SHP77 (cell line): ENCODE data around the gene LMLN.
A peak's percentile ranks its signal among the peaks of the same experiment; 100 is the strongest.
"Not testable (repeated sequence)": the region's sequence is repeated elsewhere in the genome, so short reads cannot be mapped to it uniquely, and the experiment has no call there.

Experiments used
- DNase-seq, 2 experiments: peaks; one replicate each; lab custom pipeline; 2025; lab: John Stamatoyannopoulos, UW

LMLN gene, protein sequence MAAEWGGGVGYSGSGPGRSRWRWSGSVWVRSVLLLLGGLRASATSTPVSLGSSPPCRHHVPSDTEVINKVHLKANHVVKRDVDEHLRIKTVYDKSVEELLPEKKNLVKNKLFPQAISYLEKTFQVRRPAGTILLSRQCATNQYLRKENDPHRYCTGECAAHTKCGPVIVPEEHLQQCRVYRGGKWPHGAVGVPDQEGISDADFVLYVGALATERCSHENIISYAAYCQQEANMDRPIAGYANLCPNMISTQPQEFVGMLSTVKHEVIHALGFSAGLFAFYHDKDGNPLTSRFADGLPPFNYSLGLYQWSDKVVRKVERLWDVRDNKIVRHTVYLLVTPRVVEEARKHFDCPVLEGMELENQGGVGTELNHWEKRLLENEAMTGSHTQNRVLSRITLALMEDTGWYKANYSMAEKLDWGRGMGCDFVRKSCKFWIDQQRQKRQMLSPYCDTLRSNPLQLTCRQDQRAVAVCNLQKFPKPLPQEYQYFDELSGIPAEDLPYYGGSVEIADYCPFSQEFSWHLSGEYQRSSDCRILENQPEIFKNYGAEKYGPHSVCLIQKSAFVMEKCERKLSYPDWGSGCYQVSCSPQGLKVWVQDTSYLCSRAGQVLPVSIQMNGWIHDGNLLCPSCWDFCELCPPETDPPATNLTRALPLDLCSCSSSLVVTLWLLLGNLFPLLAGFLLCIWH

DNA sequence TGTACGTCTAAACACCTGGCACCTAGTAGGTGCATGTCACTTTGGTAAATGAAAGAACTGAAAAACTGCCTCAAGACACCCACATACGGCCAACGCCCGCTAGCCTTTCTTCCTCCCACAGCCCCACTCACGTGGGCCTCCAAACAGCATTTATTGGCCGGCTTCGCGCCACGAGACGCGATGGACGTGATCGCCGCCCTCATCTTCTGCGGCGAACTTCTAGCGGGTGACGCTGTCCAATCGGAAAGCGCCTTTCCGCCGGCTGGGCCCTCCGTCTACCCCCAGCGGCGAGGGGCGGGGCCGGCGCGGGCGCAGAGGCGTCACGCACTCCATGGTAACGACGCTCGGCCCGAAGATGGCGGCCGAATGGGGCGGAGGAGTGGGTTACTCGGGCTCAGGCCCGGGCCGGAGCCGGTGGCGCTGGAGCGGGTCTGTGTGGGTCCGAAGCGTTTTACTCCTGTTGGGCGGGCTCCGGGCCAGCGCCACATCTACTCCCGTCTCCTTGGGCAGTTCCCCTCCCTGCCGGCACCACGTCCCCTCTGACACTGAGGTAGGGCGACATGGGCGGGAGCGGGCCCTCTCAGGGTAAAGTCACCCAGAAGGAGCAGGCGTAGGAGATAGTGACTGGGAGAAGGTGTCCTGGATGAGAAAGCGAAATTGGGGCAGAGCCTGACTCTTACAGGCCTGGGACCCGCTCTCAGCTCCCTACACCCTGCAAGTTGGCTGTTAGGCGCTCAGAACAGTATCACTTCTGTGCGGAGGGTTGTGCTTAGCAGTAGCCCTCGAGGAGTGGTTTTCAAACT lies at the start of gene LMLN:
TSS of gene LMLN (plus strand) at position 327 of the 803 bp plus-strand sequence. CDS start at position 356, 29 bp downstream.
- peak; percentile 76 to 80 for DNase-seq

DNA sequence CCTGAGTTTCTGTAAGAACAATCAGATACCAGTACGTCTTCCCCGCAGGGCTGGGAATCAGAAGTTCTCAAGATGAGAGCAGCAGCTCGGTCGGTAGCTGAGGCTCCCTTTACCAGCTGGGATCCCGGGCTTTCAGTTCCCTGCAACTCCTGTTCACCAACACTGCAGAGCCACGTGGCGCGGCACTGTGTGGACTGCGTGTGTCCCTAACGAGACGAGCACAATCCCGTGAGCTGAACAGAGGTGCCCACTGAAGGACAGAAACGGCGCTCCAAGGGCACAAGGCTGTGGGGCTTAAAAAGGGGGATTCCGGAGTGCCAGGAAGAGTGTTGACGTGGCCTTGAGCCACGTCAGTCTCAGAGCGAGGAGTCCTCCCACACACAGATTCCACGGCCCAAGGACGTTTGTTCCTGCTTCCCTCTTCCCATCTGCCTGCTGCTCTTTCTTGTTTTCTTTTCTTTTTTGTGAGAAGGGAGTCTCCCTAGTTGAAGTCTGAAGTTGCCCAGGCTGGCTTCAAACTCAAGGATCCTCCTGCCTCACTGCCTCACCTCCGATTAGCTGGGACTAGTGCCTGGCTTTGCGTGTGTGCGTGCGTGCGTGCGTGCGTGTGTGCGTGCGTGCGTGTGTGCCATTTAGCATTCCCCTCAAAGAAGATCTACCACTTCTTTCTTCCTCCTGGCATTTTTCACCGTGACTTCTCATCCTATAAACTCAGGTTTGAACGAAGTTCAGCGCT lies 47.1 kb upstream of the LMLN start:
- DNase-seq, result no peak

DNA sequence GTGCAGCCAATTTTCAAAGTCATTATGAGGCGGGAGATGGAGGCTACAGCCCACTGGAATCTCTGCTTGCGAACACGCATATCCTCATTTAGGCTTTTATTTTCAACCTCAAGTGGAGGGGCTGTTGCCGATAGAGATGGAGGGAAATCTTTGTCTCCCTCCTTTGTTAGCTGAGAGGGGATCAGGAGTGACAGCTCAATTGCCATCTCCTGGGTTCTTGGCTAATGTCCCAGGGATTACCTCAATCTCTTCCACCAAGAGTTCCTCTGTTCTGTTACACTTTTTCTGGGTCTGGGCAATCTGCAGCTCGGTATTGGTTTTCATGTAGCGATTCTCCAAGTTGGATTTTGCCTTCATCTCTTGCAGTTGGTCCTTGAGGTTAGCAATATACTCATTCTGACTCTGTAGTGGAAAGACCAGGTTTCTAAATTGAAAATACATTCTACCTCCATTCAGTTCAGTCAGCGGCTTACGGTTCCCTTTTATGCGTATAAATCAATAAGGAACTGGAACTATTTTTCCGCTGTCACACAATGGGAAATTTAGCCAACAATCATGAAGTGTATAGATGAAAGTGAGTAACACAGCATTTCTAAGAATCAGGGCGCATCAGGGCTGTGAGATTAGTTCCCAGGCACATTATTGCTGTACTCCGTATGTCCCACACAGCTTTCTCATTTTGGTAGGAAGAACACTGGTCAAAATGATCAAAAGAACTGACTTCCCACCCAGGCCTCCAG lies 46.2 kb upstream of the LMLN start:
- no peak for DNase-seq

DNA sequence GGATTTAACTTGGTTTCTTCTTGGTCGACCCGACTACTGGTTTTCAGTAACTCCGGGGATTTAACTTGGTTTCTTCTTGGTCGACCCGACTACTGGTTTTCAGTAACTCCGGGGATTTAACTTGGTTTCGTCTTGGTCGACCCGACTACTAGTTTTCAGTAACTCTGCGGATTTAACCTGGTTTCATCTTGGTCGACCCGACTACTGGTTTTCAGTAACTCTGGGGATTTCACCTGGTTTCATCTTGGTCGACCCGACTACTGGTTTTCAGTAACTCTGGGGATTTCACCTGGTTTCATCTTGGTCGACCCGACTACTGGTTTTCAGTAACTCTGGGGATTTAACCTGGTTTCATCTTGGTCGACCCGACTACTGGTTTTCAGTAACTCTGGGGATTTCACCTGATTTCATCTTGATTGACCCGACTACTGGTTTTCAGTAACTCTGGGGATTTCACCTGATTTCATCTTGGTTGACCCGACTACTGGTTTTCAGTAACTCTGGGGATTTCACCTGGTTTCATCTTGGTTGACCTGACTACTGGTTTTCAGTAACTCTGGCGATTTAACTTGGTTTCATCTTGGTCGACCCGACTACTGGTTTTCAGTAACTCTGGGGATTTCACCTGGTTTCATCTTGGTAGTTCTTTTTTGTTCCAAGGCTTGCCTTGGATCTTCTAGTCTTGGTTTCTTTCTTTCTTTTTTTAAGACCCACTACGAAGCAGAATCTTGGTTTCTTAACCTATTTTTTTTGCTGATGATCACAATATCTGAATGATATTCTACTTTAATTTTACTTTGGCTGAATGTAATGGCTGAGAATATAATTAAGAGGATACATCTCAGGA lies 38.4 kb upstream of the LMLN start:
- not testable (repeated sequence) for DNase-seq

DNA sequence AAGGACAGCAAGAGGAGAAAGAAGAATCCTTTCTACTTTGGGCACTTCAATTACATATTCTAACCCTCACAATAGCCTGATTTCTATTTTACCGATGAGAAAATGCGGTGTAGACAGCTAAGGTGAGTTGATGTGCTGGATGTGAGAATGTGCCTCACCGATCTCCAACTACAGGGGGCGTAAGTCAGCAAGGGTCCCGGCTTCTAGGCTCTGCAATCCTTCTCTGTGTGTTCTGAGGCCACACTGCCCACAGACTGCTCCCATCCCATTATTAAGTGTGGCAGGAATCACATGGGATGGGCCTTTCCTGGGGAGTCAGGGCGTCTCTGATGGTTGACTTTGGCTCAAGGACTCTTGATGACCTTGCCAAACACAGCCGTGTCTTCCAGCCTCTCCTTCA lies 33.6 kb upstream of the LMLN start:
- no peak for DNase-seq

DNA sequence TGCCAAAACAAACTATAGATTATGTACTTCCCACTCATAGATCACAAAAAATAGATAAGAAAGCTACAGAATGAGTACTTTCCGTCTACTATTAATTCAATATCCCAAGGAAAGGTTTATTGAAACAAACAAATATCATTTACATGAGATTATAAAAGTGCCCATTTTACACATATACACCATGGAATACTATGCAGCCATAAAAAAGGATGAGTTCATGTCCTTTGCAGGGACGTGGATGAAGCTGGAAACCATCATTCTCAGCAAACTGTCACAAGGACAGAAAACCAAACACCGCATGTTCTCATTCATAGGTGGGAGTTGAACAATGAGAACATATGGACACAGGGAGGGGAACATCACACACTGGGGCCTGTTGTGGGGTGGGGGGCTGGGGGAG lies 32.4 kb upstream of the LMLN start:
- not testable (repeated sequence) for DNase-seq

DNA sequence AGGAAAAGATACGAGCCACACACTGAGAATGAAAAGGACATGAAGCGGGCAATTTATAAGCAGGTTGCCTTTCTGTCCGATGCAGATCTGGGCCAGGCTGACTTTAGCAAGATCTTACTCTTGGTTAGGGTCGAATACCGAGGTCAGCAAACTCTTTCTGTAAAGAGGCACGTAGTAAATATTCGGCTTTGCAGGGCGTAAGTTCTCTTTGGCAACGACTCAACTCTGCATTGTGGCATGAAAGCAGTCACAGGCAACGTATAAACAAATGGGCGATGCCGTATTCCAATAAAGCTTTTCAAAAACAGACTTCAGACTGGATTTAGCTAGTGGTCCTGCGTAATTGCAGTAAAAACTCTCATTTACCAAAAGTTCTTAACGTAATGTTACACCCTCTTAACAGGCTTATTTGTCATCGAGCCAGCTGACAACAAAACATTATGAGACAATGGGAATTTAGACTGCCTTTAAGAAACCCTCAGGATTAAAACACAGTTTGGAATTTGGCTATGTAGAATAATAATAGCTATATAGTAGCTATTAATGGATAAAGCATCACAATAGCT lies 23.1 kb upstream of the LMLN start:
- DNase-seq, result no peak

DNA sequence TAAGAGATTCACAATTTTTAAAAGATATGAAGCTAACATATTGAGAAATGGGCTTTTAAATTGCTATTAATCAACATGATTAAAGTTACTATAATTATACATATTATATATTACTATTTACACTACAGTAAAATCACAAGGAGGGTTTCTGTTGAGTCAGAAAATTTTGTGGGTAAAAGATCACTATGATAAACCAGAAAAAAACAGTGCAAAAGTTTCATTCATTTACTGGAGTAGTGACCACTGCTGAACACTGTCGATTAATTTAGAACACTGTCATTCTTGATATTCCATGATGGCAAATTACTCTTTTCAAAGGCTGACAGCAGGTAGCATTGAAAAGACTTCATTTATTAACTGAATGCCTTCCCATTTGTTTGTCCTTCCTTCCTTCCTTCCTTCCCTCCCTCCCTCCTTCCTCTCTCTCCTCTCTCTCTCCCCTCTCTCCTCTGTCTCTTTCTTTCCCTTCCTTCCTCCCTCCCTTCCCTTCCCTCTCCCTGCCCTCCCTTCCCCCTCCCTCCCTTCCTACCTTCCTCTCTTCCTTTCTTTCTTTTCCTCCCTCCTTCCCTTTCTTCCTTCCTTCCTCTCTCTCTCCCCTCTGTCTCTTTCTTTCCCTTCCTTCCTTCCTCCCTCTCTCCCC lies 19.2 kb upstream of the LMLN start:
- no peak for DNase-seq

DNA sequence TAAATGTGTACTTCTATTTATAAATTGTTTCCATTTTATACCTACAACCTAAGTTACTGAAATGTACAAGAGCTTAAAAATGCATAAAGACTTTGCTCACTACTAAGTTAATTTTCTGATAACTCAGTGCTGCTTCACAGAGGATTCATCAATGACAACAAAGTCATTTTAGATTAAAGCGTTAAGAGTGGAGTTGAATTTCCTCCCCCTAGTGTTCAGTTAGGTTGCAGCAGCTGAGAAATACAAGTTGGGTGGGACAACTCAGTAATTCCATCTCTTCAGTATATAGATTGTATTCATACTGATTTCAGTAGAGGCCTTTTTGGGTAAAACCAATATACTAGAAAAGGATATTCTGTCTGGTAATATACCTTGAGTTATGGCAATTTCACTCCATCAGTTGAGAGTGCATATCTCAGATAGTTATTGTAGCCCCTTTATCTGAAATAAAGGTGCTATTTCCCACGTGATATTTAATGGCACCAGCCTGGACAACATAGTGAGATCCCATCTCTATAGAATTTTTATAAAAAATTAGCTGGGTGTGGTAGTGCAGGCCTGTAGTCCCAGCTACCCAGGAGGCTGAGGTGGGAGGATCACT lies 17.0 kb upstream of the LMLN start:
- peak in 1 of 2 experiments; percentile 0 for DNase-seq

DNA sequence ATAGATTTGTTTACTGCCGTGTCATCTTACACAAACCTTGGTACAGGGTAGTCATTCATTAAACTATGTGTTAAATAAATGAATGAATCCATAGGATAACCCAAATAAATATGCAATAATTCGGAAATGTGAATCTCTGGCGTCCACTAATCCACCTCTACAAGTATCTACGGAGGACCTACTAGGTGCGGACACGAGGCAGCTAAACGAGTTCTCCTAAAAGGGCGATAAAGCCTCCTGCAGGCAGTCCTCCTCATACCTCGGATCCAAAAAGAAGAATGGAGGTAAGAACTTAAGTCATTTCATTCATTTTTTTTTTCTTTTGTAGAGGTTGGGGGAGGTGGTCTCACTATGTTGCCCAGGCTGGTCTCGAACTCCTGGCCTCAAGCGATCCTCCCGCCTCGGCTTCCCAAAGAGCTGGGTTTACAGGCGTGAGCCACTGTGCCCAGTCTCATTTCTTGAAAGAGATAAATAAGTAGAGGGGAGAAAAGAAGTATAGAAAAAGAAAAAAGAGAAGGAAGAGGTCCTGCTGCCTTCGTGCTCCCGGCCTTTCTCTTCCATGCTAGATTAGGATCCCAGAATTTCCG lies 10.7 kb upstream of the LMLN start:
- no peak for DNase-seq

DNA sequence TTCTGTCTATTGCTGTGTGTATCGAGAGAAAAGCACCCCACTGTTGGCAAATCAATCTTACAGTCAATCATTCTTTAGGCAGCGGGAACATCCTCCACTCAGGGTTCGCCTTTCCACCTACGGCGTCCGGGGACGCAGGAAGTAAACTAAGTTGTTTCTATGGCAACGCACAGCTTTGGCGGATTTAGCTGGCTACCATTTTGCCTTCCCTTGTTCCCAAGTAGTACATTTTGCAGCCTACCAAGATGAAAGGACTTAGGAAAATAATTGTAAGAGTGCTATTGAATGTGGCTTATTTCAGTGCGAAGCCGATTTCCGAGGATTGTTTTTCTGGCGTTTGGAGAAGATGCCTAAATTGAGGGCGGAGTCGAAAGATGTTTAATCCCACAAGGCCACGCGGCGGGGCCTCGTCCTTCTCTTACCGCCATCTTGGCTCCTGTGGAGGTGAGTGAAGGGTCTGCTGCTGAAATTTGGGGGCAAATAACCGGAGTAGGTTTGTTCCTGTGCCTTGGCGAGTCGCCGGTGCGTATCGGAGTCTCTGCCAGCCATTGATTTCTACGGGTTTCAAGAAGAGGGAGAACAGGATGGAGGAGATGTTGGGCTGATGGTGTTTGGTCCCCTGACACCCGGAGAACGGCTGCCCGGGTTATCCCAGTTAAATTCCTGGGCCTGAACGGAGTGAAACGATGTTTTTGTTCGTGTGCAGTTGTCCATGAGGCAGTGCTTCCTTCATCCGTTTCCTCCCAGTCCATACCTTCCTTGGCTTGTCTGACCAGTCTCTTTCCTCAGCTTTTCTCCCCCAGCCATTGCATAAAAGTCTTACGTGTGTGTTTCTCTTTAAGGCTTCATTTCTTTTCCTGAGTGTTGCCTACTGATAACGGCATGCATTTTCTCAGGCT lies 10.0 kb upstream of the LMLN start, which contains the start of gene RPL35A:
TSS of gene RPL35A (plus strand) at position 413 of the 899 bp plus-strand sequence. CDS start 778 bp downstream, outside the sequence.
- peak; percentile 74 to 76 for DNase-seq

DNA sequence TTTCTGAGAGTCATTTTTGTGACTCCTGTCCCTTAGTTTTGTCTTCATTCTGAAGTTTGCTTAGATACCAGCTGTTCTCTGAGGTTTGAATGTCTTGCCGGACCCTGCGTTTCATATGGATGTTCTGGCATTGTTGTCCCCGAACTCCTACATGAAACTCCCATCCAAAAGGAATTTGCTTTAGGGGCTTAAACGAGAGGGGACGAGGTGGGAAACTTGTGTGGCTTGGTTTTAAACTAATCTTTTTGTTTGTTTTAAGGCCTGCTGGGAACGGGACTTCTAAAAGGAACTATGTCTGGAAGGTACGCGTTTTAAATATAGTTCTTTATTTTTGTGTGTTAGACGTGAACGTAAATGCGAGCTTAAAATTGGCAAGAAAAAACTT lies 9.3 kb upstream of the LMLN start:
- no peak for DNase-seq

DNA sequence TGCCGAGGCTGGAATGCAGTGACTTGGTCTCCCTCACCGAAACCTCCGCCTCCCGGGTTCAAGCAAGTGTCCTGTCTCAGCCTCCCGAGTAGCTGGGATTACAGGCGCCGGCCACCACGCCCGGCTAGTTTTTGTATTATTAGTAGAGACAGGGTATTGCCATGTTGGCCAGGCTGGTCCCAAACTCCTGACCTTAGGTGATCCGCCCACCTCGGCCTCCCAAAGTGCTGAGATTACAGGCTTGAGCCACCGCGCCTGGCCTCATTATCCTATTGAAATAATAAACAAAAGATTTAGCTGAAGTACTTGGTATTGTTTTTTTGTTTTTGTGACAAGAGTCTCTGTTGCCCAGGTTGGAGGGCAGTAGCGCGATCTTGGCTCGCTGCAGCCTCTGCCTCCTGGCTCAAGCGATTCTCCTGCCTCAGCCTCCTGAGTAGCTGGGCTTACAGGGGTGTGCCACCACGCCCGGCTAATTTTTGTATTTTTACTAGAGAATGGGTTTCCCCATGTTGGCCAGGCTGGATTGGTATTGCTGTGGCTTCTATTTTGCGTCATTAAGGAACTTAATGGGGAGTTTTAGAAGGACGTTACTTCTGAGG lies 8.5 kb upstream of the LMLN start:
- DNase-seq, result no peak

DNA sequence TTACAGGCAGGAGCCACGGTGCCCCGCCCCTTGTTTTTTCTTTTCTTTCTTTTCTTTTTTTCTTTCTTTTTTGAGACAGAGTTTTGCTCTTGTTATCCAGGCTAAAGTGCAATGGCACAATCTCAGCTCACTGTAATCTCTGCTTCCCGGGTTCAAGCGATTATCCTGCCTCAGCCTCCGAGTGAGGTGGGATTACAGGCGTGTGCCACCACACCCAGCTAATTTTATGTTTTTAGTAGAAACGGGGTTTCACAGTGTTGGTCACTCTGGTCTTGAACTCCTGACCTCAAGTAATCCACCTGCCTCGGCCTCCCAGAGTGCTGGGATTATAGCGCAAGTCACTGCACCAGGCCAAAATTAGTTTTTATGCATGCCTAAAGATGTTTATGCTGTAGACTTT lies 7.6 kb upstream of the LMLN start:
- DNase-seq, result no peak

DNA sequence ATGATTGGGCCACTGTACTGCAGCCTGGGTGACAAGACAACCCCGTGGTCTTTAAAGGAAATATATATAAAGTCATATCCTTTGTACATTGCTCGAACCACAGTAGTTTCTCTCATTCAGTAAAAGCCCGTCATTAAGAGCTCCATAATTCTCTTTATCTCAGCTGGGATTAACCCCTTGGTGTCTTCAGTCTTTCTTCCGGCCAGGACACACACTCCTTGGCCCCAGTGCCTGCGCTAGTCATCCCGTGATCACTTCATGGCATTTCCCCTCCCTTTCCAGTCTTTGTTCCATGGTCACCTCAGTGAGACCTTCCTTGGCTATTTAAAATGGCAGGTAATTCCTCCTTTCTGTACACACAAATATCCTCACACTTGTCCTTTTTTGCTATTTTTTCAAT lies 6.7 kb upstream of the LMLN start:
- no peak for DNase-seq

DNA sequence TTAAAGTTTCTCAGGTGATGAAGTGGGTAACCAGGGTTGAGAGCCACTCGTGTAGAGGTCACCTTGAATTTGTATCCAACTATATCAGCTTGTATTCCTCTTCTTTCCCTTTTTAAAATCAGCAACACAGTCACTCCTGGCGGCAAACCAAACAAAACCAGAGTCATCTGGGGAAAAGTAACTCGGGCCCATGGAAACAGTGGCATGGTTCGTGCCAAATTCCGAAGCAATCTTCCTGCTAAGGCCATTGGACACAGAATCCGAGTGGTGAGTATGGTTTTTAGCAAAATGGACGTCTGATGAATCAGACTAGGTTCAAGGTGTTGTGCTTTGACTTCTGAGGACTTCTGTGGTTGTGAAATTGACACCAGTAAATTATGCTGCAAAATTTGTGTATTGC lies 6.1 kb upstream of the LMLN start:
- DNase-seq, result no peak

DNA sequence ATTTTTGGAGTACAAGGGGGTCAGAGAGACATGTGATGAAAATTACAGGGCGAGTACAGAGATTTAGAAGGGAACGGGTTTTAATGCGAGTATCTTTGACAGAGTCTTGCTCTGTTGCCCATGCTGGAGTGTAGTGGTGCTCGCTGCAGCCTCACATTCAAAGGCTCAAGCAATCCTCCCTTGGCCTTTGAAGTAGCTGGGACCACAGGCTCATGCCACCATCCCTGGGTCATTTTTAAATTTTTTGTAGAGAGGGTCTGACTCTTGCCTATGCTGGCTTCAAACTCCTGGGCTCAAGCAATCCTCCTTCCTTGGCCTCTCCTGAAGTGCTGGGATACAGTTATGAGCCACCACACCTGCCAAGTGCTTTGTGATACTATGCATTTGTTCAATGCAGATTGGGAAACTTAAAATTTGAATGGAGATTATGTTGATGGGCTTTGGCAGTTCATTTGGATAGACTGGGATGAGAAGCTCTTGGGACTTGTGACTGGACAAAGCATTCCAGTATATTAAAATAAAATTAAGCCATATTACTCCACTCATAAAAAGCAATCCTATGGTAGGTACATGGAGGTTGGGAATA lies 4.0 kb upstream of the LMLN start:
- DNase-seq, result no peak
